NCI-H69 (cell line): Measurements from ENCODE around the gene ZC3HAV1L.
"Not testable (repeated sequence)": the region's sequence is repeated elsewhere in the genome, so short reads cannot be mapped to it uniquely, and the experiment has no call there.

Source experiments
- DNase-seq: peaks from one replicate; lab custom pipeline; 2025; lab: John Stamatoyannopoulos, UW

The ZC3HAV1L gene, protein sequence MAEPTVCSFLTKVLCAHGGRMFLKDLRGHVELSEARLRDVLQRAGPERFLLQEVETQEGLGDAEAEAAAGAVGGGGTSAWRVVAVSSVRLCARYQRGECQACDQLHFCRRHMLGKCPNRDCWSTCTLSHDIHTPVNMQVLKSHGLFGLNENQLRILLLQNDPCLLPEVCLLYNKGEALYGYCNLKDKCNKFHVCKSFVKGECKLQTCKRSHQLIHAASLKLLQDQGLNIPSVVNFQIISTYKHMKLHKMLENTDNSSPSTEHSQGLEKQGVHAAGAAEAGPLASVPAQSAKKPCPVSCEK

DNA sequence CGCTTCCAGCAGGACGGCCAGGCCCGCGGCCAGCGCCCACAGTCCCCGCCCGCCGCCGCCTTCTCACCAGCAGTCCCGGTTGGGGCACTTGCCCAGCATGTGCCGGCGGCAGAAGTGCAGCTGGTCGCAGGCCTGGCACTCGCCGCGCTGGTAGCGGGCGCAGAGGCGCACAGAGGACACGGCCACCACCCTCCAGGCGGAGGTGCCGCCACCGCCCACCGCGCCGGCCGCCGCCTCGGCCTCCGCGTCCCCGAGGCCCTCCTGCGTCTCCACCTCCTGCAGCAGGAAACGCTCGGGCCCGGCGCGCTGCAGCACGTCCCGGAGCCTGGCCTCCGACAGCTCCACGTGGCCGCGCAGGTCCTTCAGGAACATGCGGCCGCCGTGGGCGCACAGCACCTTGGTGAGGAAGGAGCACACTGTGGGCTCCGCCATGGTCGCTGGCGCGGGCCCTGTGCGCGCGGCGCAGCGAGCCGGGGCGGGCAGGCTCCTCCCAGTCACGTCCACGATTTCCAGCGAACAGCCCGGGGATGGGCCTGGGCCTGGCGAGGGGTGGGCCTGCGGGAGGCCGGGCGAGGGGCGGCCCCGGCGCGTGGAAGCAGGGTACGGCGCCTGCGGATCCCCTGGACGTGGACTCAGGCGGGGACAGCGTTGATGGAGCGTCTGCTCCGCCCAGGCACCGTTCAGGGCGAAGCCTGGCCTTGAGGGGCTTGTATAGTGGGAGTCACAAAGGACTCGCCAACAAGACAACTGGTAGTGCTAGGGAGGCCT, at the start of gene ZC3HAV1L:
Gene ZC3HAV1L, minus strand, starts transcription at position 457 of the 768 bp plus-strand sequence. Its CDS starts 25 bp downstream, at position 432.
- peak; percentile 86 for DNase-seq

DNA sequence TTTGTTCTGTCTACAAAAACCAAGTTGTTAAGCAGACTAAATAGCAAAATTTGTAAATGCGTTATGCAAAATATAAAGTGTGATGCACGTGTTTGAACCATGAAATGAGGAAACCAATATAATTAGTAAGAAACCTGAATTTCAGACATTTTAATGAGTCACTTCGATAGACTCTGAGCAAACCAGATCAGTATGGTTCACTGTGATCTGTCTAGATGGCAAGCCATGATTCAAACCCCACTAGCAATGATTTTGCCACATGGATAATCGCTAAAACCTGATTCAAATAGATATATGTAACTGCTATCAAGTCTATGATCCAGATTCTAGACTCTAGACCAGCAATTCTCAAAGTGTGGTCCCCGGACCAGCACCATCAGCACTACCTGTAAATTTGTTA, 48.9 kb upstream of the ZC3HAV1L start:
- DNase-seq = no peak

DNA sequence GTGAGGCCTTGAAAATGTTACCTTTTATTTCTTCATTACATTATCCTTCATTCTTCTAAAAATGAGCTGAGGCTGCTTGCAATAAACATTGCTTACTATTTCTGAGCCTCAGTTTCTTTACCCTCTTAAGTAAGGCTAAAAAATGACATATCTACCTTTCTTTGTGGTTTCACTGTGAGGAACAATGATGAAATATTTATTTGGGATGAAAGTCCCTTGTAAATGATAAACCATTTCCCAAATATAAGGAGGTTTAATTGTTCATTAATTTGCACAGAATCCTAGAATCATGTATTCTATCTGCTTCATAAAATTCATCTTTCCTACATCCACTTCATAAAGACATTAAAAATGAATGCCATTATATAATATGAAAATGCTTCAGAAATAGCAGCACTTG, 45.7 kb upstream of the ZC3HAV1L start:
- no peak for DNase-seq

DNA sequence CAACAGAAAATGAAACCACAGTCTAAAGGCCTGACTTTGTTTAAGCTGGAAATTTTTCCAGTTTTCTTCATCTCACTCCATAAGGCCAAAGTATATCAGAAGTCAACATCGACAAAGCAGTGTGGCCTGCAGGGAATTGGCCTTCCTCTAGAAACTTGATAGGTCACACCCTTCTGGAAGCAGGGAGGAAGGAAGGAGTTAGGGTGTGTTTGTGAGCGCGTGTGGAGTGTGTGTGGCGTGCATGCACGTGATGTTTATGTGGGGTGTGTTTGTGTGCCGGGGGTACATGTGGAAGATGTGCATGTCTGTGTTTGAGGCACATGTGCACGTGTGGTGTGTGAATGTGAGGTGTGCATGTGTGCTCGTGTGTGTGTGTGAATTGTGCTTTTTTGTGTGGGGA, 45.1 kb upstream of the ZC3HAV1L start:
- no peak for DNase-seq

DNA sequence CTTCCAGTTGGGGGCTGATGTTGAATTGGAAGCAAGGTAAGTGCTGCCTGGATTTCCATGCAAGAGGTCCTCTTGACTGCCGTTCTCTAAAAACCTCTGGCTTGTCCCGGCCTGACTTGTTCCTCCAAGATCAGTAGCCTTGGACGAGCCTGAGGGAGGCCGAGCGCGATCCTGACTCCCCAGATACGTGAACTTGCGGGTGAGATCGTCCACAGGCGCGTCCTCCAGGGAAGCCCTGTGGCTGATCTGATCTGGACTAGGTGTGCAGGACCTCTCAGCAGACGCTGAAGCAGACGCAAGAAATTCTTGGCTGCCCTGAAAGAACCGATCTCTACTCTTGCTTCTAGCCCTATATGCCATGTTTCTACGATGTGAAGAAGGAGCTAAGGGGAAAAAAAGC, 44.0 kb upstream of the ZC3HAV1L start:
- DNase-seq = no peak

DNA sequence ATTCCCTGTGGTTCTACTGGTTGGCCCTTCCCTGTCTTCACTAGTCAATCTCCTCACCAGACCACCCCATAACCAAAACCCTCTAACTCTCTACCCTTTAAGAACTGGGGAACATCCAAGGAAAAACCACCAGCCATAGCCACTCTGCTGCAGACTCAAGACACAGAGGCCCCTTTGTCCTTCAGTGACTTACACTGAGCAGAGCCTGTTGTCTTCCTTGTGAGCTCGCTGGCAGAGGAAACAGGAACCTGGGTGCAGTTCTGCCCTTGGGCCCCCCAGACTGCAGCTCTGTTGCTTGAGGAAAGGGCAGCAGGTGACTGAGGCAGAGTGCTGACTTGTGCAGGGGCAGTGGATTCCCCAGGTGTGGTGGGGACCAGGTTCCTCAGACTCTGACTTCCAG, 43.1 kb upstream of the ZC3HAV1L start:
- no peak for DNase-seq

DNA sequence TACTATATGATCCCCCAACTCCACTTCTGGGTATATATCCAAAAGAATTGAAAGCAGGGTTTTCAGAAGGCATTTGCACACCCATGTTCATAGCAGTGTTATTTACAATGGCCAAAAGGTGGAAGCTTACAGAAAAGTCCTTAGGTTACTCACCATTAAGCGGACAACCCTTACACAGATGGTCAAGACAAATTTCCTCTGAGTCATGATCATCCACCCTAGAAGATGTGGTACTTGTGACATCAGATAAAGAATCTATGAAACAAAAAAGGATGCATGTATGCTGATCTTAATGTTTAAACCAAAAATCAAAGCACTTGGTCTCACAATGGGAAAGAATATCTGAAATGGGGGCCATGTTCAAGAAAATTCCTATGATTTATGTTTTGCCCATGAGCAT, 42.6 kb upstream of the ZC3HAV1L start:
- DNase-seq = no peak

DNA sequence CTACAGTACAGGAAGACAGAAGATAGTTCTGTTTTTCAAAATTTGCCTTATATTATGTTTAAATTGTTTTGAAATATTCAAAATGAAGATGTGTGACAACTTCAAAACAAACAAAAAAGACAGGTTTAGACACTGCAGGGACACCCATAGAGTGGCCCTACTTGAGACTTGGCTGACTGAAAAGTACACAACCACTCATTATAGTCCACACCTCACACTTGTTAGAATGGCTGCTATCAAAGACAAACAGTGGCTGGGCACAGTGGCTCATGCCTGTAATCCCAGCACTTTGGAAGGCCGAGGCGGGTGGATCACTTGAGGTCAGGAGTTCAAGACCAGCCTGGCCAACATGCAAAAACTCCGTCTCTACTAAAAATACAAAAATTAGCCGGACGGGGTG, 41.9 kb upstream of the ZC3HAV1L start:
- DNase-seq = not testable (repeated sequence)

DNA sequence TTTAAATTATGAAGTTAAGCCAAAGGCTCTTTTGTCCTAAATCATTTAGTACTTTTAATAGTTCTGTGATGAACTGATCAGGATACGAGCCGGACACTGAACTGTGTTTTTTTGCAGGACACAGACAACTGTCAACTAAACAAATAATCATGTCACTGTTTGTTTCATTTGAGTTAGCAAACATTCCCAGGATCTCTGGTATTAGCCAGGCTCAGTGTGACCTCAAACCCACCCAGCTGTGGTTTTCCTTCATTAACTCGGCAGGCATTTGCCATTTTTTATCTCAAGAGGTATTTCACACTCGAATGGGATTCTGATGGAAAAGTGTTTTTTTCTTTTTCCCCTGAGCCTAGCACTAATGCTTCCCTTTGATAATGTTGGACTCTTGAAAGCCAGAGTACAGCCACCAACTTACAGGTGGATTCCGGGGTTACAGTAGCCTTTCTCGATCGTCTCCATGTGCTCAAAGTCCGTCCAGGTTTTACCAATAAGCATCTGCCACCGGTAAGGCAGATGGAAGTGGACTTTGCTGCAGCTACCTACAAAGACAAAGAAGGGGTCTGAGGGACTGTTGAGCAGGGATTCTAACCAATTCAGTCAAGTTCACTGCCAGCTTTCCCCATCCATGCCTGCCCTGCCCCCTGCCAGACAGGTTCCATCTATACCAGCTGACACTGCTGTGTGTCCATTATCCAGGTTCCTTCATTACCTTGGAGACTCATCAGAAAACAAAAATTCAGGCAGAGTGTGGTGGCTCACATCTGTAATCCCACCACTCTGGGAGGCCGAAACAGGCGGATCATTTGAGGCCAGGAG, 40.2 kb upstream of the ZC3HAV1L start:
- DNase-seq = no peak

DNA sequence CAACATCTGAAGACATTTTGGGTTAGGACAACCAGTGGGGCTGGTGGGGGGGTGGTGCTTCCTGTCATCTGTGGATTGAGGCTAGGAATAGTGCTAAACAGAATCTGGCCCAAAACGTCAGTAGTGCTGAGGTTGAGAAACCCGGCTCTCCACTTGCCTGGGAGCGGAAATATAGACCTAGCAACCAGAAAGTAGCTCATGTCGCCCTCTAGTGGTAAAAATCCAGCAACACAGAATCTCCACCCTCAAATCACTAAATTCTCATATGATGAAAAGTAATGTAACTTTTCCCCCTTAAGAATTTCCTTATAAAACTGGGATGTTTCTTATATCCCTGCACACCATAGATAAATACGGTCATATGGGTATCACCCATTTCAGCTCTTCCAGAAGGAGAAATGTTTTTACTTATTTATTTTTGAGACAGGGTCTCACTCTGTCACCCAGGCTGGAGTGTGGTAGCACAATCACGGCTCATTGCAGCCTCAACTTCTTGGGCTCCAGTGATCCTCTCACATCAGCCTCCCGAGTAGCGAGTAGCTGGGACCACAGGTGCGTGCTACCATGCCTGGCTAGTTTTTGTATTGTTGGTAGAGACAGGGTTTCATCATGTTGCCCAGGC, 39.3 kb upstream of the ZC3HAV1L start:
- DNase-seq = peak; percentile 83

DNA sequence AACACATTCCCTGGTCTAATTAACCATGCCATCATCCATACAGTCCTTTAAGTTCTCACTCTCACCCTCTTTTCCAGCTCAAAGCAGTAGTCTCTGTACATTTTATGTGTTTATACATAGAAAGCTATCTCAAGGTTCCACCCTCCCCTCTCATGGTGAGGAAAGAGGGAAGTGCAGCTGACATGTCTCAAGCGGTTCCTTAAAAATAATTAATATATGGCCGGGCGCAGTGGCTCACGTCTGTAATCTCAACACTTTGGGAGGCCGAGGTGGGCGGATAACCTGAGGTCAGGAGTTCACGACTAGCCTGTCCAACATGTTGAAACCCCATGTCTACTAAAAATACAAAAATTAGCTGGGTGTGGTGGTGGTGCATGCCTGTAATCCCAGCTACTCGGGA, 37.0 kb upstream of the ZC3HAV1L start:
- peak; percentile 11 for DNase-seq

DNA sequence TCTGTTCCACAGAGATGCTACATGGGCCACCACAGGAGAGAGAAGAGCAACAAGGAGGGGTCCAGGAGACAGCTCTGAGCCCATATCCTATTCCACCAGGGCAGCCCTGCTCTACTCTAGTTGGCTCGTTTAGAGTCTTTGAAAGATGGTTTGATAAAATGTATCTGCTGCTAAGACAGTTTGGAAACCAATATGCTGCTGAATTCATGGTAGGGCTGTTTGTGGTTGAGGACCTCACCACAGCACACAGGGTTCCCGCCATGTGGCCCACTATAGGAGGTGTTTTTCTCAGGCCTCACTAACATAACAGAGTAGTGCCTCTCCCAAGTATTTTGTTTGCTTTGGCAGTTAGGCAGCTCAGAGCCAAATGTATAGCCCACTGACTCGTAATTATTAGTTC, 35.8 kb upstream of the ZC3HAV1L start:
- peak; percentile 70 for DNase-seq

DNA sequence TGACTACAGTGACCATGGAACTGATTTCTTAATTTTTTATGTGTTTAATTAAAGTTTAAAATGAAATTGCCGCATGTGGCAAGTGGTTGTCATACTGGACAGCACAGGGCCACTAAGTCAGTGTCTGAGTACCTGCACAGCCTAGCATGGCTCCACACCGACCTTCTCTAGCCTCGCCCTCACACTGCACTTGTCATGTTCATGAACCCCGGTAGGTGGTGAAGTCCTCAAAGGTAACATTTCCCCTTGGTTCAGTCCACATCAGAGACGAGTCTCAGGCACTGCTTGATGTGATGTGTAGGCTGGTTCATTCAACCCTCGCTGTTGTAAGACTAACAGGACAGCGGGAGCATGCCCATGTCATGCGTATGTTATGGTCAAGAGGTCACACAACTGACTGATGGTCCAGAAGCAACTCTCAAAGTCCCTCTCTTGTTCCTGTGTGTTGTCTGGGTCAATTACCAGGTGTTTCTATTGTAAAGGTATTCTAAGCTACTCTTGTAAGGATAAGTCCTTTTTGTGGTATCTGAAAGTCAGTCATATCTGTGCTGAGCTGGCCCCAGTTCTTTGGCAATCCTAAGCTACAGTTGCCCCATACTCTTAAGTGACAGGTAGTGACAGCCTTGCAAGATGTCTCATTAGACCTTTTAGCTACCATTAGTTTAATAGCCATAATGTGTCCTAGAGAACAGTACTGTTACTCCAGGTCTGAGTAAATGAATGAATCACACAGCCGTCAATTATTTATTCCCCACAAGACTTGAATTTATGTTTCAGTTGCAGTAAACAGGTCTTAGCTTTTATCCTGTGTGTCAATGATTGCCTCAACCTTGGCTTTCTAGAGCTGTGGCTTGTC, 32.9 kb upstream of the ZC3HAV1L start:
- no peak for DNase-seq

DNA sequence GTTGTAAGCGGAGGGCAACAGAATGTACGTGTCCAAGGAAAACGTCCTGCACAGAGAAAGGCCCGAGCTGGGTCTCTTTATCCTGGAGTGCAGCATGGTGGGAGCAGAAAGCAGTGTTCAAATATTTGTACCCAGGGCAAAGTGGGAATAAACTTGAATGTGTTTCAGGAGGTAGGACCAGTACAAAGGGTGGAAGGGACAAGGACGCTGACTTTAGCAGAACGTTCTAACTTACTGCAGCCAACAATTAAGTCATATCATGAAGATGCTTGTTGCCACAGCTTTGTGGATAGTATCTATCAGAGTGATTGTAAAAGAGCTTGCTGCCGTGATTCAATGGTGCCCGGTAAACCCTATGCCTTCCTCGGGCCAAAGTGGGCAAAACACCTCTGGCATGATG, 30.5 kb upstream of the ZC3HAV1L start:
- no peak for DNase-seq

DNA sequence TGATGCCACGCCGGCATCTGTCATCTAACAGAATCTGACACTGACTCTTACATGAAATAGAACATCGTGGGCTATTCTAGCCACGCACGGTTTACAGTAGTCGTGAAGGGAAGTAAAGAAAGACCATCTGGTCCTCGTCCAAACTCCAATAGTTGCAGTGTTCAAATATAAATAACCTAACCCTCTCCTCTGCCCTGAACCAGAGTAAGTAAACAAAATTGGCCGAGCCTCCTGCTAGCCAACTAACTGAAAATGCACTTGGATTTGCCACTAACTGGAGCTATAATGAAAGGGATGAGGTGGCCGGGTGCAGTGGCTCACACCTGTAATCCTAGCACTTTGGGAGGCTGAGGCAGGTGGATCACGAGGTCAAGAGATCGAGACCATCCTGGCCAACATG, 29.5 kb upstream of the ZC3HAV1L start:
- DNase-seq = peak; percentile 6

DNA sequence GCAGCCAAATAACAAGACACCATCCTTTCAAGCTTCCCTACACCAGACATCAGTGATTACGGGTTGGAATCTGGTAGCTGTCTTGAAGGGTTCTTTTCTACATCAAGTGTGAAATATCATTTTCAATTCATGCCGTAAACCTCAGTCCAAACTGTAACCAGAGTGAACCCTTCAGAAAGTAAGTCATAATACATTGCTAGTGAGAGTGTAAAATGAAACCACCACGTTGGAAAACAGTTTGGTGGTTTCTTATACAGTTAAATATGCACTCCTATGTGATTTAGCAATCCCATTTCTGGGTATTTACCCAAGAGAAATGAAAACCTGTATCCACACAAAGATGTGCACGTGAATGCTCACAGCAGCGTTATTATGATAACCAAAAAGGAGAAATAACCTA, 25.6 kb upstream of the ZC3HAV1L start:
- no peak for DNase-seq

DNA sequence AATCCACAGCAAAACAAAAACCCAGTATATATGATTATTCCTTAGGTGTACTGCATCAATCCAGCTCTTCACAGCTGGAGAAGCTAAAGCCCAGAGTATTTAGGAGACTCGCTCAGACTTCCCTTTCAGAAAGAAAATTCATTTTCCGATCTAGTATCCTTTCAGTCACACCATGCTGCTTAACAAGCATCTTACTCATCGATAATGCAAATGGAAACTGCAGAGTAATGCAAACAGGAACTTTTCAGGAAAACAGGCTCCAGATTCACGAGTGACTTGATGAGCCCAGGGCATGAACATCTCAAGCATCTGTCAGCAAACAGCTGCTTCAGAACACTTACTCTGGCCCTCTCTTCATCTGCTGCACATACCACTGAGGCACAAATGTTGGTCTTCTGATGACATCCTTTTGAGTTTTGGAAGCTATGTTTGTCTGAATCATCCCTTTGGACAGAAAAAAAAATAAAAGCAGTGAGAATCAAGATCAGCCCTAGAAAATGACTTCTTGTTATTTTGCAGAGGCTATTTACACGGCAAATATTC, 24.9 kb upstream of the ZC3HAV1L start:
- no peak for DNase-seq

DNA sequence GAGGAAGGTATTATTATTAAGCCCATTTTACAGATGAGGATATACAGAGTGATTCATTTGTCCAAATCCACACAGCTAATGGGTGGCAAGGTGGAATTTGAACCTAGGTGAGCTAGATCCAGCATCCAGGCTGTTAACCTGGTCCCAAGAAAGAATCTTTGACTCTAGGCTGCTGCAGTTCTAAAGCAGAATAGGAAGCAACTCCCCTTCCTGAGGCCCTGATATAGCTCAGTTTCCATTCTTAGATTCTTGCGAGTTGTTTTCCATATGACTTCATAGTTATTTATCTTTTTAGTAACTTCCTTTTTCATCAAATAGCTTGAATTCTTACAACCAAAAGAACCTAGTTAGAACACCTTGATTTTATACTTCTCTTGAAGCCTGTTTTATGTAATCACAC, 24.1 kb upstream of the ZC3HAV1L start:
- DNase-seq = no peak

DNA sequence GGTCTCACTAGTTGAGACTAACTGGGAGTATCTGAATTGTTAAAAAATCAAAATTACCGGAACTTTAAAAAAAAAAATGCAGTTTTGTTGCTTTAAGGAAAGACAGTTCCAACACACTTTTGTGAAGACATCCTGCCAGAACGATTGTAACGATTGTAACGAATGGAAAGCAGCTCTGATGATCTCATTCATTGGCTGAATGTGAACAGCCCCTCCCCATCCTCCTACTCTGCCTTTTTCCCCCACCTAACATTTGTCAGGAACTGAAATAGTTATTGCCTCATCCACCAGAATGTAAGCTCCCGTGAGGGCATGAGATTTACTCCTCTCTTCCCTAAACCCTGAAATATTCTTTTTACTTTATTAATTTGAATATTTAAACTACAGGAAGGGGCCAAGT, 23.1 kb upstream of the ZC3HAV1L start:
- no peak for DNase-seq

DNA sequence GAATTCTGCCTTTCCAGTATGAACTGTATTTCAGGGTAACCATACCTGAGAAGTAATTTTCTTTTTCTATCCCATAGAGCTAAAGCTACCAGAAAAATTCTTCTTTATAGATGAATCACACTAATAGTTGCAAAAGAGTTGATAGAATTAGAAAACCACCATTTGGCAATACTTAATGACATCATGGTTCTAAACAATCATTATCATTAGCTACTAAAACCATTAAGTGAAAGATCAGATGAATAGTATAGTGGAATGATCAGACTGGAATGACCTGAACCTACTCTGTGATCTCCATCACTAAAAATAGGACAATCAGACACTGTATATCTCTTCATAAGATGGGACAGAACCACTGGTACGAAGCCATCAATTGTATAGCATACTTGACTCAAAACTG, 19.8 kb upstream of the ZC3HAV1L start:
- no peak for DNase-seq

DNA sequence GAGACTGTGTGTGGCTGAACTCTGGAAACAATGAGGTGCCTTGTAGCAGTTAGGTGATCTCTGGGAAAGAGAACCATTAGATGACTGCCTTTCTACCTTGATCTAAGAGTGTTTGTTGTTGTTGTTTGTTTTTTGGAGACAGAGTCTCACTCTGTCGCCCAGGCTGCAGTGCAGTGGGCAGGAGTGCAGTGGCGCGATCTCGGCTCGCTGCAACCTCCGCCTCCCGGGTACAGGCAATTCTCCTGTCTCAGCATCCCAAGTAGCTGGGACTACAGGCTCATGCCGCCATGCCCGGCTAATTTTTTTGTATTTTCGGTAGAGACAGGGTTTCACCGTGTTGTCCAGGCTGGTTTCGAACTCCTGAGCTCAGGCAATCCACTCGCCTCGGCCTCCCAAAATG, 18.8 kb upstream of the ZC3HAV1L start:
- not testable (repeated sequence) for DNase-seq
